Peyer's patch (tissue), 4 donors: Measurements from ENCODE around the gene RING1.

Source experiments
- CTCF ChIP-seq, 6 experiments: fragments of 450-650 bp in 4 of 6; fragments of 200-600 bp in 2 of 6; sonication (generic) in 1 of 6; IDR thresholded peaks; one replicate each; pipeline ENCODE4 v1.5.1; 2017 to 2019; ENCODE audit warnings: antibody characterized with exemption in 6 of 6, mild to moderate bottlenecking in 3 of 6, moderate library complexity in 1 of 6
- POLR2A ChIP-seq, 2 donors: fragments of 450-650 bp; IDR thresholded peaks; one replicate each; pipeline ENCODE4 v1.5.1; 2017; ENCODE audit warnings: antibody characterized with exemption in 2 of 2, mild to moderate bottlenecking in 2 of 2, moderate library complexity in 2 of 2

- TF ChIP-seq CTCF (IDR thresholded peaks at IDR 0.05) (no peak), POLR2A (IDR thresholded peaks at IDR 0.05) (no peak)
Observed at GRCh38 chr6:33195304-33196165, 12.8 kb upstream of the RING1 start.
